ENCODE data around the gene FERD3L.

- TF ChIP-seq EZH2 (IDR thresholded peaks at IDR 0.05; ENCODE audit: insufficient read depth, low read length) (no peak), CTCF (IDR thresholded peaks at IDR 0.05; ENCODE audit: insufficient read depth, low read depth, low read length) (no peak)
Measured at GRCh38 chr7:19110776-19111175, 34.4 kb downstream of the FERD3L start.

Data from astrocyte (in vitro differentiated cells and primary cell).